GM19438 (cell line): ENCODE results near the gene OAS2.

Experiments
- ATAC-seq: cut with Tn5 transposase; IDR thresholded peaks from one replicate; pipeline ENCODE4 v1.9.1; 2021; ENCODE audit warnings: low read depth; ENCODE audit not compliant: unreplicated experiment

The OAS2 gene

GRCh38 chr12:112978163-112979040 lies at the start of gene OAS2:
Gene OAS2, plus strand, starts transcription at chr12:112978519. Its CDS starts 90 bp downstream, at chr12:112978609.
- peak; percentile 81 for ATAC-seq

GRCh38 chr12:112928978-112929377 lies 49.3 kb upstream of the OAS2 start:
- no peak for ATAC-seq

- no peak for ATAC-seq
Measured at GRCh38 chr12:112929715-112930114, 48.6 kb upstream of the OAS2 start.

GRCh38 chr12:112930350-112930749 lies 48.0 kb upstream of the OAS2 start:
- no peak for ATAC-seq

GRCh38 chr12:112932485-112933128 lies 45.7 kb upstream of the OAS2 start:
- no peak for ATAC-seq

- no peak for ATAC-seq
Measured at GRCh38 chr12:112933129-112933505, 45.2 kb upstream of the OAS2 start.

- no peak for ATAC-seq
Measured at GRCh38 chr12:112936264-112936663, 42.1 kb upstream of the OAS2 start.

GRCh38 chr12:112936927-112937326 lies 41.4 kb upstream of the OAS2 start:
- no peak for ATAC-seq

GRCh38 chr12:112937741-112938719 lies 40.3 kb upstream of the OAS2 start, which contains the start of gene OAS3:
Gene OAS3, plus strand, starts transcription at chr12:112938474. Its CDS starts 57 bp downstream, at chr12:112938531.
- no peak for ATAC-seq

- no peak for ATAC-seq
Measured at GRCh38 chr12:112938751-112939150, 39.6 kb upstream of the OAS2 start.

- peak; percentile 63 for ATAC-seq
Measured at GRCh38 chr12:112939761-112940381, 38.4 kb upstream of the OAS2 start.

GRCh38 chr12:112941528-112942335 lies 36.6 kb upstream of the OAS2 start:
- ATAC-seq: no peak

- ATAC-seq: no peak
Measured at GRCh38 chr12:112942572-112942971, 35.7 kb upstream of the OAS2 start.

GRCh38 chr12:112944024-112944690 lies 34.2 kb upstream of the OAS2 start:
- ATAC-seq: no peak

GRCh38 chr12:112945515-112945914 lies 32.8 kb upstream of the OAS2 start:
- no peak for ATAC-seq

GRCh38 chr12:112946236-112947000 lies 31.9 kb upstream of the OAS2 start:
- ATAC-seq: no peak

GRCh38 chr12:112947314-112947713 lies 31.0 kb upstream of the OAS2 start:
- ATAC-seq: no peak

- no peak for ATAC-seq
Measured at GRCh38 chr12:112947761-112948160, 30.6 kb upstream of the OAS2 start.
